Bone marrow (tissue), 2 donors: ENCODE data around the gene UBE2J1.
"Not testable (repeated sequence)": the region's sequence is repeated elsewhere in the genome, so short reads cannot be mapped to it uniquely, and the experiment has no call there.

Experiments
- DNase-seq, 2 donors: peaks; one replicate each; lab custom pipeline; 2025; lab: John Stamatoyannopoulos, UW

The UBE2J1 gene

GRCh38 chr6:89320012-89320559 lies 32.4 kb downstream of the UBE2J1 start:
- DNase-seq = no peak

GRCh38 chr6:89317067-89317466 lies 35.5 kb downstream of the UBE2J1 start:
- DNase-seq = no peak

- no peak for DNase-seq
Measured at GRCh38 chr6:89315249-89315885, 37.2 kb downstream of the UBE2J1 start, which contains the start of gene GABRR2. Gene GABRR2 (minus strand): TSS chr6:89315299. CDS start chr6:89315165, 134 bp downstream.

- no peak for DNase-seq
Measured at GRCh38 chr6:89314692-89315091, 37.8 kb downstream of the UBE2J1 start.

- DNase-seq = no peak
Measured at GRCh38 chr6:89313006-89313405, 39.5 kb downstream of the UBE2J1 start.

- no peak for DNase-seq
Measured at GRCh38 chr6:89311853-89312531, 40.5 kb downstream of the UBE2J1 start.

- no peak for DNase-seq
Measured at GRCh38 chr6:89311530-89311852, 41.0 kb downstream of the UBE2J1 start.

GRCh38 chr6:89310929-89311328 lies 41.6 kb downstream of the UBE2J1 start:
- no peak for DNase-seq

GRCh38 chr6:89308525-89309395 lies 43.8 kb downstream of the UBE2J1 start:
- no peak for DNase-seq

GRCh38 chr6:89304517-89304916 lies 48.0 kb downstream of the UBE2J1 start:
- DNase-seq = not testable (repeated sequence)

- no peak for DNase-seq
Measured at GRCh38 chr6:89302936-89303335, 49.6 kb downstream of the UBE2J1 start.

- DNase-seq = no peak
Measured at GRCh38 chr6:89302195-89302770, 50.2 kb downstream of the UBE2J1 start.

GRCh38 chr6:89301586-89302194 lies 50.8 kb downstream of the UBE2J1 start:
- no peak for DNase-seq

- DNase-seq = no peak
Measured at GRCh38 chr6:89299466-89299850, 53.1 kb downstream of the UBE2J1 start.

GRCh38 chr6:89298680-89299465 lies 53.6 kb downstream of the UBE2J1 start:
- no peak for DNase-seq

GRCh38 chr6:89297695-89298351 lies 54.7 kb downstream of the UBE2J1 start:
- DNase-seq = peak in 1 of 2 donors; percentile 84

GRCh38 chr6:89295981-89296380 lies 56.5 kb downstream of the UBE2J1 start:
- no peak for DNase-seq

- not testable (repeated sequence) for DNase-seq
Measured at GRCh38 chr6:89295116-89295515, 57.4 kb downstream of the UBE2J1 start.

- DNase-seq = no peak
Measured at GRCh38 chr6:89291256-89291819, 61.2 kb downstream of the UBE2J1 start.
